SK-N-SH (cell line): ENCODE measurements around the gene HIPK2. TPM values are rescaled to one million over a fixed set of nuclear protein-coding genes. Genes with fewer than 3 reads are reported as not detected.

Experiments
- CTCF ChIA-PET: fragments of 300-600, 350-600 bp; formaldehyde crosslinking; extraction: SDS; loops from one replicate; lab custom pipeline; 2021; lab: Yijun Ruan, JAX
- POLR2A ChIA-PET: fragments of 350-600 bp; sonication (Branson Sonifier 250); formaldehyde crosslinking; extraction: SDS; loops from one replicate; lab custom pipeline; 2020; ENCODE audit warnings: antibody characterized with exemption, inconsistent platforms; lab: Yijun Ruan, JAX
- DNase-seq: peaks from one replicate; pipeline ENCODE4 v3.0.0; 2012
- H2AFZ ChIP-seq: fragments of 200-600 bp; sonication (generic); 2 replicates; pipeline ENCODE4 v1.8.1; 2016; ENCODE audit warnings: antibody characterized with exemption, mild to moderate bottlenecking, low read depth
- H3F3A ChIP-seq: fragments of 200-600 bp; sonication (generic); replicated peaks from 2 replicates; pipeline ENCODE3; 2016; ENCODE audit warnings: antibody characterized with exemption, mild to moderate bottlenecking; ENCODE audit not compliant: insufficient read depth
- H3K27ac ChIP-seq, 2 experiments: fragments of 200-500 bp in 1 of 2; fragments of 200-600 bp in 1 of 2; sonication (Bioruptor generic) in 1 of 2; sonication (generic), shearing (Covaris generic) in 1 of 2; 2 replicates each; pipeline versions ENCODE4 v1.5.1 to v1.6.1; 2014 to 2016; ENCODE audit warnings: low read depth in 2 of 2, inconsistent platforms in 1 of 2, low read length in 1 of 2, mild to moderate bottlenecking in 1 of 2, mixed read lengths in 1 of 2
- H3K27me3 ChIP-seq: fragments of 200-600 bp; sonication (generic), shearing (Covaris generic); 2 replicates; pipeline ENCODE4 v1.6.1; 2016; ENCODE audit warnings: mixed run types; ENCODE audit not compliant: insufficient read depth
- H3K36me3 ChIP-seq, 2 experiments: fragments of 200-500 bp in 1 of 2; fragments of 200-600 bp in 1 of 2; sonication (Bioruptor generic) in 1 of 2; sonication (generic) in 1 of 2; replicated peaks in 1 of 2; 2 replicates each; pipeline versions ENCODE3 to v1.5.1; 2014 to 2016; ENCODE audit warnings: low read length in 1 of 2, mild to moderate bottlenecking in 1 of 2; ENCODE audit not compliant: insufficient read depth in 2 of 2, control insufficient read depth in 1 of 2
- H3K4me1 ChIP-seq, 2 experiments: fragments of 200-500 bp in 1 of 2; fragments of 200-600 bp in 1 of 2; sonication (Bioruptor generic) in 1 of 2; sonication (generic), shearing (Covaris generic) in 1 of 2; 2 replicates each; pipeline versions ENCODE4 v1.5.1 to v1.6.1; 2014 to 2016; ENCODE audit warnings: low read depth in 1 of 2, low read length in 1 of 2, mixed run types in 1 of 2; ENCODE audit not compliant: insufficient read depth in 2 of 2, control insufficient read depth in 1 of 2
- H3K4me2 ChIP-seq: fragments of 200-600 bp; sonication (generic), shearing (Covaris generic); 2 replicates; pipeline ENCODE4 v1.6.1; 2017; ENCODE audit warnings: mixed run types
- H3K4me3 ChIP-seq, 2 experiments: fragments of 200-500 bp in 1 of 2; fragments of 200-600 bp in 1 of 2; sonication (Bioruptor generic) in 1 of 2; sonication (generic), shearing (Covaris generic) in 1 of 2; 2 replicates each; pipeline versions ENCODE4 v1.5.1 to v1.8.1; 2014 to 2016; ENCODE audit warnings: low read depth in 2 of 2, inconsistent platforms in 1 of 2, low read length in 1 of 2, mild to moderate bottlenecking in 1 of 2, mixed read lengths in 1 of 2, moderate library complexity in 1 of 2
- H3K79me2 ChIP-seq: fragments of 200-600 bp; sonication (generic); 2 replicates; pipeline ENCODE4 v1.8.1; 2017; ENCODE audit warnings: mild to moderate bottlenecking; ENCODE audit not compliant: insufficient read depth
- H3K9ac ChIP-seq: fragments of 200-600 bp; sonication (generic); 2 replicates; pipeline ENCODE4 v1.6.1; 2017; ENCODE audit warnings: mixed run types
- H3K9me2 ChIP-seq: fragments of 200-600 bp; sonication (generic); 2 replicates; pipeline ENCODE4 v1.6.1; 2017; ENCODE audit warnings: mixed run types
- H3K9me3 ChIP-seq: fragments of 200-600 bp; sonication (generic); 2 replicates; pipeline ENCODE4 v1.6.1; 2017; ENCODE audit warnings: mixed run types, mild to moderate bottlenecking, moderate library complexity
- H4K20me1 ChIP-seq: fragments of 200-600 bp; sonication (generic); 2 replicates; pipeline ENCODE4 v1.6.1; 2017; ENCODE audit warnings: mild to moderate bottlenecking, mixed run types; ENCODE audit not compliant: insufficient read depth
- CHD2 ChIP-seq: fragments of 150-350 bp; IDR thresholded peaks from 2 replicates; pipeline ENCODE4 v1.6.1; 2018; ENCODE audit warnings: low read length; ENCODE audit not compliant: partially characterized antibody
- CTCF ChIP-seq: fragments of 200-600 bp; sonication (generic); IDR thresholded peaks from 2 replicates; pipeline ENCODE4 v1.6.1; 2017; ENCODE audit warnings: antibody characterized with exemption, mild to moderate bottlenecking, moderate library complexity
- EP300 ChIP-seq, 2 experiments: IDR thresholded peaks; 2 replicates each; pipeline versions ENCODE4 v1.4.0 to v1.6.1; 2012; ENCODE audit warnings: borderline replicate concordance in 1 of 2, low read depth in 1 of 2, low read length in 1 of 2
- FOSL2 ChIP-seq: IDR thresholded peaks from 2 replicates; pipeline ENCODE4 v1.4.0; 2012; ENCODE audit warnings: low read depth, mild to moderate bottlenecking, moderate library complexity, borderline replicate concordance
- GABPA ChIP-seq: IDR thresholded peaks from 2 replicates; pipeline ENCODE4 v1.4.0; 2012; ENCODE audit warnings: low read depth, mild to moderate bottlenecking
- IRF3 ChIP-seq: fragments of 150-350 bp; IDR thresholded peaks from 2 replicates; pipeline ENCODE4 v1.6.1; 2016; ENCODE audit warnings: mild to moderate bottlenecking, low read depth, low read length
- JUND ChIP-seq: IDR thresholded peaks from 2 replicates; pipeline ENCODE4 v1.4.0; 2012
- MEF2A ChIP-seq: IDR thresholded peaks from 2 replicates; pipeline ENCODE4 v1.4.0; 2012; ENCODE audit warnings: low read depth, borderline replicate concordance
- PBX3 ChIP-seq: IDR thresholded peaks from 2 replicates; pipeline ENCODE4; 2012
- POLR2AphosphoS5 ChIP-seq: IDR thresholded peaks from 2 replicates; pipeline ENCODE4 v1.6.1; 2012; ENCODE audit warnings: low read depth, low read length
- RAD21 ChIP-seq: IDR thresholded peaks from 2 replicates; pipeline ENCODE4 v1.6.1; 2012; ENCODE audit warnings: mild to moderate bottlenecking, low read length
- RCOR1 ChIP-seq: fragments of 150-350 bp; IDR thresholded peaks from 2 replicates; pipeline ENCODE4 v1.6.1; 2017; ENCODE audit warnings: antibody characterized with exemption, low read length
- REST ChIP-seq: IDR thresholded peaks from 2 replicates; pipeline ENCODE4 v1.6.1; 2012; ENCODE audit warnings: mild to moderate bottlenecking, low read depth, low read length, moderate library complexity
- RFX5 ChIP-seq: IDR thresholded peaks from 2 replicates; pipeline ENCODE4 v1.6.1; 2012; ENCODE audit warnings: mild to moderate bottlenecking, improper control_type of control experiment, low read length
- TCF12 ChIP-seq: IDR thresholded peaks from 2 replicates; pipeline ENCODE4 v1.4.0; 2012
- USF2 ChIP-seq: fragments of 150-350 bp; IDR thresholded peaks from 2 replicates; pipeline ENCODE4 v1.6.1; 2017; ENCODE audit warnings: antibody characterized with exemption, low read length, low read depth, borderline replicate concordance
- YY1 ChIP-seq: IDR thresholded peaks from 2 replicates; pipeline ENCODE4 v1.4.0; 2012; ENCODE audit warnings: low read depth, mild to moderate bottlenecking
- ZBTB33 ChIP-seq: IDR thresholded peaks from 2 replicates; pipeline ENCODE4 v1.4.0; 2012; ENCODE audit warnings: low read depth, borderline replicate concordance
- WGBS: methylation state at CpG from one replicate; pipeline ENCODE4 v1.1.6; 2017; ENCODE audit warnings: low lambda C conversion rate; 5-methylcytosine and 5-hydroxymethylcytosine counted together
- polyA plus RNA-seq, 3 experiments: library from polyadenylated mRNA; depleted of rRNA; stranded (reverse); fragments of >200 nt; gene quantifications; 2 replicates each; pipeline ENCODE4 v1.2.3, GENCODE V29; 2012

Gene HIPK2
- polyA plus RNA-seq, 1 of the 3 experiments (the other 2 are of a cell fraction), result 14.2 TPM

- TF ChIP-seq MEF2A (no peak), CTCF (no peak), POLR2AphosphoS5 (no peak), CHD2 (no peak), RCOR1 (no peak), PBX3 (no peak), USF2 (no peak), REST (no peak), JUND (no peak), YY1 (no peak), RAD21 (no peak), RFX5 (no peak), EP300 (IDR thresholded peaks at IDR 0.05; ENCODE audit: borderline replicate concordance in 1 of 2, low read depth in 1 of 2, low read length in 1 of 2) (no peak), FOSL2 (no peak), GABPA (no peak), IRF3 (no peak), ZBTB33 (no peak), TCF12 (no peak)
- no peak for DNase-seq
- ChIA-PET CTCF (interaction anchor here (2.8 kb wide), 1 partner anchor 153 kb away, joined by 9 read pairs; no protein-coding TSS in a partner anchor), POLR2A (no interaction called here)
- Histone ChIP-seq H3K9me2 (no peaks in the 10 kb centered on the region), H3K9me3 (no peaks in the 10 kb centered on the region), H3K4me1 (no peaks in the 10 kb centered on the region), H3K4me2 (no peak overlapping the region), H3K79me2 (no peaks in the 10 kb centered on the region), H3K27me3 (no peaks in the 10 kb centered on the region), H3K27ac (no peak overlapping the region), H2AFZ (no peak overlapping the region), H3K9ac (no peak overlapping the region), H4K20me1 (no peaks in the 10 kb centered on the region), H3K36me3 (peaks cover 0 to 3% of the 10 kb centered on the region in 2 experiments), H3F3A (peaks cover 5% of the 10 kb centered on the region), H3K4me3 (no peak overlapping the region)
- 81% methylated on average over 4 of the region's 4 CpGs for WGBS
These were observed 21.1 kb upstream of the HIPK2 start for GRCh38 chr7:139798892-139799291.
